Measurements from ENCODE around the gene NAV1. TPM values are rescaled to one million over a fixed set of nuclear protein-coding genes. Genes with fewer than 3 reads are reported as not detected.

The NAV1 gene
- total and polyA plus RNA-seq, 2 donors (not counting 3 experiments of a cell fraction or from before 2014, with no cell fraction given): 19.9 to 138 TPM

- no peak overlapping the region for H3K27ac ChIP-seq (ENCODE audit: insufficient read depth, low read depth, low read length)
- ChIA-PET POLR2A (no interaction called here), CTCF (interaction anchor here (1.0 to 1.4 kb wide), 3 partner anchors 9 to 225 kb away, joined by 4 to 7 read pairs (median 4); no protein-coding TSS in a partner anchor)
- H3K4me2 ChIP-seq (ENCODE audit: insufficient read depth, low read length): no peak overlapping the region
- peaks cover 3% of the 10 kb centered on the region for H4K20me1 ChIP-seq (replicated peaks; ENCODE audit: control insufficient read depth, extremely low read depth, insufficient read depth, low read length)
- intact Hi-C loops (cut with micrococcal nuclease): no loop called here
- no peaks in the 10 kb centered on the region for H3K27me3 ChIP-seq (ENCODE audit: control insufficient read depth in 2 of 2, insufficient read depth in 2 of 2, low read length in 2 of 2)
- H3K4me3 ChIP-seq (replicated peaks in 1 of 3; ENCODE audit: insufficient read depth in 1 of 3, low read depth in 1 of 3, low read length in 3 of 3): no peak overlapping the region
- no peak overlapping the region for H3K9ac ChIP-seq (replicated peaks; ENCODE audit: extremely low read depth, insufficient read depth, low read length)
- DNase-seq (ENCODE audit: low read depth, low spot score) (no peak), FAIRE-seq (no peak)
- no peak overlapping the region for H2AFZ ChIP-seq (ENCODE audit: low read depth, low read length)
- TF ChIP-seq EZH2 (IDR thresholded peaks at IDR 0.05; ENCODE audit: borderline replicate concordance, low read depth, low read length, severe bottlenecking) (no peak), POLR2AphosphoS5 (IDR thresholded peaks at IDR 0.05; ENCODE audit: insufficient read depth, low read depth, low read length) (no peak), MAX (IDR thresholded peaks at IDR 0.05; ENCODE audit: insufficient read depth, insufficient read length) (no peak), FOS (IDR thresholded peaks at IDR 0.05; ENCODE audit: borderline replicate concordance, insufficient read depth, low read length) (no peak), MYC (IDR thresholded peaks at IDR 0.05; ENCODE audit: low read depth, low read length) (no peak)
- TF ChIP-seq, protein P1, sequence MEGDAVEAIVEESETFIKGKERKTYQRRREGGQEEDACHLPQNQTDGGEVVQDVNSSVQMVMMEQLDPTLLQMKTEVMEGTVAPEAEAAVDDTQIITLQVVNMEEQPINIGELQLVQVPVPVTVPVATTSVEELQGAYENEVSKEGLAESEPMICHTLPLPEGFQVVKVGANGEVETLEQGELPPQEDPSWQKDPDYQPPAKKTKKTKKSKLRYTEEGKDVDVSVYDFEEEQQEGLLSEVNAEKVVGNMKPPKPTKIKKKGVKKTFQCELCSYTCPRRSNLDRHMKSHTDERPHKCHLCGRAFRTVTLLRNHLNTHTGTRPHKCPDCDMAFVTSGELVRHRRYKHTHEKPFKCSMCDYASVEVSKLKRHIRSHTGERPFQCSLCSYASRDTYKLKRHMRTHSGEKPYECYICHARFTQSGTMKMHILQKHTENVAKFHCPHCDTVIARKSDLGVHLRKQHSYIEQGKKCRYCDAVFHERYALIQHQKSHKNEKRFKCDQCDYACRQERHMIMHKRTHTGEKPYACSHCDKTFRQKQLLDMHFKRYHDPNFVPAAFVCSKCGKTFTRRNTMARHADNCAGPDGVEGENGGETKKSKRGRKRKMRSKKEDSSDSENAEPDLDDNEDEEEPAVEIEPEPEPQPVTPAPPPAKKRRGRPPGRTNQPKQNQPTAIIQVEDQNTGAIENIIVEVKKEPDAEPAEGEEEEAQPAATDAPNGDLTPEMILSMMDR (IDR thresholded peaks at IDR 0.05; ENCODE audit: extremely low read depth in 1 of 2, insufficient read depth in 1 of 2, low read depth in 1 of 2, low read length in 2 of 2): no peak
- H3K4me1 ChIP-seq (ENCODE audit: control insufficient read depth, extremely low read depth, insufficient read depth, low read length): peaks cover 22% of the 10 kb centered on the region
- H3K36me3 ChIP-seq (ENCODE audit: control insufficient read depth in 2 of 2, extremely low read depth in 1 of 2, insufficient read depth in 2 of 2, low read length in 2 of 2): peaks cover 0 to 2% of the 10 kb centered on the region in 2 experiments
- dilution Hi-C loops (cut with MboI; ENCODE audit: extremely low pct_ligation_motif_present, low sequenced_read_pairs): loop anchor here (25.0 kb wide), 1 partner anchor 144 kb away; no protein-coding TSS in a partner anchor
- H3K9me1 ChIP-seq (replicated peaks; ENCODE audit: control insufficient read depth, extremely low read depth, insufficient read depth, low read length): no peaks in the 10 kb centered on the region
- BruUV-seq (replicated peaks): no TSS peak
- H3K9me3 ChIP-seq (replicated peaks; ENCODE audit: control insufficient read depth, insufficient read depth, low read length): no peaks in the 10 kb centered on the region
- peaks cover 85% of the 10 kb centered on the region for H3K79me2 ChIP-seq (ENCODE audit: control insufficient read depth, insufficient read depth, low read length)
Observed at GRCh38 chr1:201568265-201568664, 29.3 kb downstream of the NAV1 start.
